Lower leg skin (tissue), 3 donors: ENCODE data around the gene TMEM218.

Experiments used
- POLR2A ChIP-seq, 2 donors: fragments of 450-650 bp; IDR thresholded peaks; one replicate each; pipeline ENCODE4 v1.6.1; 2016 to 2017; ENCODE audit warnings: antibody characterized with exemption in 2 of 2, mild to moderate bottlenecking in 1 of 2, moderate library complexity in 1 of 2
- TF ChIP-seq, protein P1 (sequence below), 3 donors: fragments of 450-650 bp; IDR thresholded peaks; one replicate each; pipeline ENCODE4 v1.5.1; 2016; ENCODE audit warnings: antibody characterized with exemption in 3 of 3, mild to moderate bottlenecking in 3 of 3, moderate library complexity in 2 of 3

DNA sequence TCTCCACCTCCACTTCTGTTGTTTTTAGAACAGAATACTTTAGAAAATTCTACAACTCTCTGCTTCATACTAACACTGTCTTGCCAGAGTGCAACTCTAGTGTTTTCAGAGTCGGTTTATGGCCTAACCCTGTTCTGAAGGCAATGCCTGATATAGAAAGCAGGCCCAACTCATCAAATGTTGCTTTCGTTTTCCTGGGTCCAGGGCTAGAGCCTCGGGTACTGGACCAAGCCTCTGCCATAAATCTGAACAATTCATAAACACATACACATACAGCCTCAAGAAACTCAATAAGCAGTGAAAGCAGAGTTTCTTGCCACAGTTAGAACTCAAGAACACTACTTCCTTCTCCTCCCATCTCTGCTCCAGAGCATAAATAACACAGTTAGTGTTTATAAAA lies 9.8 kb downstream of the TMEM218 start:
- TF ChIP-seq, protein P1, sequence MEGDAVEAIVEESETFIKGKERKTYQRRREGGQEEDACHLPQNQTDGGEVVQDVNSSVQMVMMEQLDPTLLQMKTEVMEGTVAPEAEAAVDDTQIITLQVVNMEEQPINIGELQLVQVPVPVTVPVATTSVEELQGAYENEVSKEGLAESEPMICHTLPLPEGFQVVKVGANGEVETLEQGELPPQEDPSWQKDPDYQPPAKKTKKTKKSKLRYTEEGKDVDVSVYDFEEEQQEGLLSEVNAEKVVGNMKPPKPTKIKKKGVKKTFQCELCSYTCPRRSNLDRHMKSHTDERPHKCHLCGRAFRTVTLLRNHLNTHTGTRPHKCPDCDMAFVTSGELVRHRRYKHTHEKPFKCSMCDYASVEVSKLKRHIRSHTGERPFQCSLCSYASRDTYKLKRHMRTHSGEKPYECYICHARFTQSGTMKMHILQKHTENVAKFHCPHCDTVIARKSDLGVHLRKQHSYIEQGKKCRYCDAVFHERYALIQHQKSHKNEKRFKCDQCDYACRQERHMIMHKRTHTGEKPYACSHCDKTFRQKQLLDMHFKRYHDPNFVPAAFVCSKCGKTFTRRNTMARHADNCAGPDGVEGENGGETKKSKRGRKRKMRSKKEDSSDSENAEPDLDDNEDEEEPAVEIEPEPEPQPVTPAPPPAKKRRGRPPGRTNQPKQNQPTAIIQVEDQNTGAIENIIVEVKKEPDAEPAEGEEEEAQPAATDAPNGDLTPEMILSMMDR (IDR thresholded peaks at IDR 0.05) = no peak
- no peak for TF ChIP-seq POLR2A (IDR thresholded peaks at IDR 0.05)
